Measurements from ENCODE around the gene TFCP2L1. TPM values are rescaled to one million over a fixed set of nuclear protein-coding genes. Genes with fewer than 3 reads are reported as not detected.

The TFCP2L1 gene
- total RNA-seq, 1 donor, result under 0.01 TPM

GRCh38 chr2:121283670-121284462 is 1.1 kb downstream of the TFCP2L1 start:
- H3K79me2 ChIP-seq (ENCODE audit: insufficient read depth, low read length), result no peaks in the 10 kb centered on the region
- no peaks in the 10 kb centered on the region for H3K36me3 ChIP-seq (ENCODE audit: insufficient read depth, low read length)
- peak overlapping the region; percentile 35 for H3K4me3 ChIP-seq (ENCODE audit: insufficient read depth, low read length)
- no peaks in the 10 kb centered on the region for H4K20me1 ChIP-seq (ENCODE audit: insufficient read depth, low read length)
- H2AFZ ChIP-seq (ENCODE audit: low read length), result peak overlapping the region; percentile 41
- peaks cover 46% of the 10 kb centered on the region for H3K27me3 ChIP-seq (ENCODE audit: insufficient read depth, low read length)
- peak overlapping the region; percentile 53 for H3K4me2 ChIP-seq (ENCODE audit: insufficient read depth, low read length)
- H3K27ac ChIP-seq (ENCODE audit: low read depth, low read length), result no peak overlapping the region
- TF ChIP-seq, protein P1, sequence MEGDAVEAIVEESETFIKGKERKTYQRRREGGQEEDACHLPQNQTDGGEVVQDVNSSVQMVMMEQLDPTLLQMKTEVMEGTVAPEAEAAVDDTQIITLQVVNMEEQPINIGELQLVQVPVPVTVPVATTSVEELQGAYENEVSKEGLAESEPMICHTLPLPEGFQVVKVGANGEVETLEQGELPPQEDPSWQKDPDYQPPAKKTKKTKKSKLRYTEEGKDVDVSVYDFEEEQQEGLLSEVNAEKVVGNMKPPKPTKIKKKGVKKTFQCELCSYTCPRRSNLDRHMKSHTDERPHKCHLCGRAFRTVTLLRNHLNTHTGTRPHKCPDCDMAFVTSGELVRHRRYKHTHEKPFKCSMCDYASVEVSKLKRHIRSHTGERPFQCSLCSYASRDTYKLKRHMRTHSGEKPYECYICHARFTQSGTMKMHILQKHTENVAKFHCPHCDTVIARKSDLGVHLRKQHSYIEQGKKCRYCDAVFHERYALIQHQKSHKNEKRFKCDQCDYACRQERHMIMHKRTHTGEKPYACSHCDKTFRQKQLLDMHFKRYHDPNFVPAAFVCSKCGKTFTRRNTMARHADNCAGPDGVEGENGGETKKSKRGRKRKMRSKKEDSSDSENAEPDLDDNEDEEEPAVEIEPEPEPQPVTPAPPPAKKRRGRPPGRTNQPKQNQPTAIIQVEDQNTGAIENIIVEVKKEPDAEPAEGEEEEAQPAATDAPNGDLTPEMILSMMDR (IDR thresholded peaks at IDR 0.05; ENCODE audit: extremely low read depth, low read depth, low read length), result no peak
- no peaks in the 10 kb centered on the region for H3K9me3 ChIP-seq (ENCODE audit: low read depth, low read length)
- no peaks in the 10 kb centered on the region for H3K4me1 ChIP-seq (ENCODE audit: insufficient read depth, low read length)
- peak; percentile 91 for DNase-seq (ENCODE audit: insufficient read length, low spot score, missing footprints)

DNA sequence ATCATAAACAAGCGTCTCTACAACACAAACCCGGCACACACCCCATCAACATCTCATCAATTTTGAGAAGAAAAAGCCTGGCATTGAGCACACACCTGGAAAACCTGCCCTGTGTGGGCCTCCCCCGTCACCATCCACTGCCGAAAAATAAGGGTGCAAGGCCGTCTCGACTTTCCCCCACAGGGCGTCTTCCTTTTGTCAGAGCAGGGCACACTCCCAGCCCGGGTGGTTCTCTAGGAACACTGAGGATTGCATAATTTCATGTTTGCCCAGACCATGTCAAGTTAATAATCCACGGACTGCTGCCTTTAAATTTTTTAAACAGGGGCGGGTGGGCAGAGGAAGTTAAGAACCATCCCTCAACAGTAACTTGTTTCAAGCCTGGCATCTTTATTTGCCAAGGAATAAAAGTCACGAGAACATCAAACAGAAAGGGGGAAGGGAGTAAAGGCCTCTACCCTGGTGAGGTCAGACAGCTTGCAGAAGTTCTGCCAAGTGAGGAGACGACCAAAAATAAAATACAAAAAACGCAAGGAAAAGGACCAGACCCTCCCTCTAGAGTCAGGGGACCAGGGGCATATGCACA is 2.1 kb downstream of the TFCP2L1 start:
- peaks cover 46% of the 10 kb centered on the region for H3K27me3 ChIP-seq (ENCODE audit: insufficient read depth, low read length)
- H3K9me3 ChIP-seq (ENCODE audit: low read depth, low read length), result no peaks in the 10 kb centered on the region
- H3K4me3 ChIP-seq (ENCODE audit: insufficient read depth, low read length), result no peak overlapping the region
- H2AFZ ChIP-seq (ENCODE audit: low read length), result no peak overlapping the region
- H3K27ac ChIP-seq (ENCODE audit: low read depth, low read length), result no peak overlapping the region
- no peaks in the 10 kb centered on the region for H3K36me3 ChIP-seq (ENCODE audit: insufficient read depth, low read length)
- H3K4me1 ChIP-seq (ENCODE audit: insufficient read depth, low read length), result no peaks in the 10 kb centered on the region
- no peak for DNase-seq (ENCODE audit: insufficient read length, low spot score, missing footprints)
- no peak overlapping the region for H3K4me2 ChIP-seq (ENCODE audit: insufficient read depth, low read length)
- TF ChIP-seq, protein P1 (IDR thresholded peaks at IDR 0.05; ENCODE audit: extremely low read depth, low read depth, low read length), result no peak
- no peaks in the 10 kb centered on the region for H3K79me2 ChIP-seq (ENCODE audit: insufficient read depth, low read length)
- no peaks in the 10 kb centered on the region for H4K20me1 ChIP-seq (ENCODE audit: insufficient read depth, low read length)

DNA sequence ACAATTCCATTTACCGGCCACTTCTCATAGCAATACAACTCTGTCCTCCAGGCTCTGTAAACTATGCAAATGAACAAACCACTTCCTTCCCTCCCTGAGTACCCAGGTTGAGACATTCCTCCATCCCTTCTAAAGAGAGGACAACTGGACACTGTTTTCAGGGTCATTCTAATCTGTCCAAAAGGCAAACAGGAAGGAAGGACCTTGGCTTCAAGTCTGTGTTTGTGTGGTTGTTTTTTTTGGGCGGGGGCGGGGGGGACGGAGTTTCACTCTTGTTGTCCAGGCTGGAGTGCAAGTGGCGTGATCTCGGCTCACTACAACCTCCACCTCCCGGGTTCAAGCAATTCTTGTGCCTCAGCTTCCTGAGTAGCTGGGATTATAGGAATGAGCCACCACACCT is 3.3 kb downstream of the TFCP2L1 start:
- TF ChIP-seq, protein P1 (IDR thresholded peaks at IDR 0.05; ENCODE audit: extremely low read depth, low read depth, low read length), result no peak
- Histone ChIP-seq H3K79me2 (ENCODE audit: insufficient read depth, low read length) (no peaks in the 10 kb centered on the region), H3K27ac (ENCODE audit: low read depth, low read length) (no peak overlapping the region), H3K27me3 (ENCODE audit: insufficient read depth, low read length) (peaks cover 46% of the 10 kb centered on the region), H3K9me3 (ENCODE audit: low read depth, low read length) (no peaks in the 10 kb centered on the region), H3K36me3 (ENCODE audit: insufficient read depth, low read length) (no peaks in the 10 kb centered on the region), H3K4me2 (ENCODE audit: insufficient read depth, low read length) (no peak overlapping the region), H3K4me3 (ENCODE audit: insufficient read depth, low read length) (no peak overlapping the region), H3K4me1 (ENCODE audit: insufficient read depth, low read length) (no peaks in the 10 kb centered on the region), H4K20me1 (ENCODE audit: insufficient read depth, low read length) (no peaks in the 10 kb centered on the region), H2AFZ (ENCODE audit: low read length) (no peak overlapping the region)
- peak; percentile 58 for DNase-seq (ENCODE audit: insufficient read length, low spot score, missing footprints)

- Histone ChIP-seq H3K79me2 (ENCODE audit: insufficient read depth, low read length) (no peaks in the 10 kb centered on the region), H3K27me3 (ENCODE audit: insufficient read depth, low read length) (peaks cover 46% of the 10 kb centered on the region), H3K4me2 (ENCODE audit: insufficient read depth, low read length) (no peak overlapping the region), H2AFZ (ENCODE audit: low read length) (no peak overlapping the region), H3K9me3 (ENCODE audit: low read depth, low read length) (no peaks in the 10 kb centered on the region), H3K4me3 (ENCODE audit: insufficient read depth, low read length) (no peak overlapping the region), H3K27ac (ENCODE audit: low read depth, low read length) (no peak overlapping the region), H4K20me1 (ENCODE audit: insufficient read depth, low read length) (no peaks in the 10 kb centered on the region), H3K36me3 (ENCODE audit: insufficient read depth, low read length) (no peaks in the 10 kb centered on the region), H3K4me1 (ENCODE audit: insufficient read depth, low read length) (no peaks in the 10 kb centered on the region)
- DNase-seq (ENCODE audit: insufficient read length, low spot score, missing footprints), result peak; percentile 23
- TF ChIP-seq, protein P1 (IDR thresholded peaks at IDR 0.05; ENCODE audit: extremely low read depth, low read depth, low read length), result no peak
Observed at GRCh38 chr2:121281107-121281506, 3.9 kb downstream of the TFCP2L1 start.
